ENCODE measurements around the gene EEFSEC.

GRCh38 chr3:128199110-128199509 is 45.8 kb downstream of the EEFSEC start:
- TF ChIP-seq CTCF (optimal IDR thresholded peaks at IDR 0.05 in 1 of 3, IDR thresholded peaks at IDR 0.05 in 1 of 3, conservative IDR thresholded peaks at IDR 0.05 in 1 of 3; ENCODE audit: extremely low read depth in 1 of 3, insufficient read depth in 2 of 3, low read length in 3 of 3): no peak
- TF ChIP-seq EZH2 (IDR thresholded peaks at IDR 0.05; ENCODE audit: low read length): no peak
